ENCODE data around the gene CAMLG. TPM values are rescaled to one million over a fixed set of nuclear protein-coding genes. Genes with fewer than 3 reads are reported as not detected.

CAMLG gene
- total and polyA plus RNA-seq, 9 of the 15 experiments (the other 6 are each of a cell fraction or from before 2014, with no cell fraction given) = 11.3 to 22.0 (median 16.3) TPM

DNA sequence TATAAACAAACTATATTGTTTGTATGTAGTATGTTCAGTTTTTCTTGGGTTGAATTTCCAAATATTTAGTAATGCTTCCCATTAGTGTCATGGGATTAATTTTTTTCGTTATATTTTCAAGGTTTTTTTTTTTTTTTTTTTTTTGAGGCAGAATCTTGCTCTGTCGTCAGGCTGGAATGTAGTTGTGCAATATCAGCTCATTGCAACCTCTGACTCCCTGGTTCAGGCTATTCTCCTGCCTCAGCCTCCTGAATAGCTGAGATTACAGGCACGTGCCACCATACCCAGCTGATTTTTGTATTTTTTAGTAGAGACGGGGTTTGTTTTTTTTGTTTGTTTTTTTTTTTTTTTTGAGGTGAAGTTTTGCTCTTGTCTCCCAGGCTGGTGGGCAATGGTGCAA lies 30.9 kb downstream of the CAMLG start:
- in situ Hi-C loops (cut with MboI) = no loop called here
- Histone ChIP-seq H3K27me3 (ENCODE audit: control insufficient read depth in 2 of 2, insufficient read depth in 2 of 2, low read length in 2 of 2) (no peaks in the 10 kb centered on the region), H3K36me3 (ENCODE audit: control insufficient read depth, insufficient read depth, low read length) (peaks cover 95% of the 10 kb centered on the region), H2AFZ (ENCODE audit: low read depth, low read length) (no peak overlapping the region), H3K4me3 (no peak overlapping the region), H3K9ac (ENCODE audit: insufficient read depth in 1 of 2, low read depth in 2 of 2, low read length in 2 of 2) (no peak overlapping the region), H3K9me3 (replicated peaks; ENCODE audit: control insufficient read depth, insufficient read depth, low read depth, low read length) (no peaks in the 10 kb centered on the region), H3K9me1 (ENCODE audit: control insufficient read depth, insufficient read depth, low read length) (no peaks in the 10 kb centered on the region), H3K4me2 (ENCODE audit: insufficient read depth, low read length) (no peak overlapping the region), H3K27ac (ENCODE audit: extremely low read depth, low read depth, low read length) (no peak overlapping the region), H4K20me1 (replicated peaks; ENCODE audit: control insufficient read depth, insufficient read depth, low read length) (no peaks in the 10 kb centered on the region), H3K4me1 (replicated peaks in 1 of 2; ENCODE audit: control insufficient read depth in 2 of 2, insufficient read depth in 2 of 2, low read length in 2 of 2) (no peaks in the 10 kb centered on the region), H3K79me2 (ENCODE audit: control insufficient read depth, insufficient read depth, low read length) (peaks cover 7% of the 10 kb centered on the region; the same call in 2 of the 3 replicates)
- DNase-seq (ENCODE audit: extremely low read depth in 1 of 4, low spot score in 3 of 4) (no peak), FAIRE-seq (no peak), ATAC-seq (no peak)
- 75% methylated on average over 4 of the region's 4 CpGs for WGBS (ENCODE audit: insufficient coverage, low coverage, missing lambda C conversion rate)
- POLR2A ChIA-PET = interaction anchor here (1.7 kb wide), 1 partner anchor 9 kb away, joined by 5 read pairs; no protein-coding TSS in a partner anchor
- TF ChIP-seq CEBPB (tag; IDR thresholded peaks at IDR 0.05) (0 out of 2 replicates have a peak, but pooled peaks have one; percentile 42), CHD4 (IDR thresholded peaks at IDR 0.05; ENCODE audit: insufficient read depth, insufficient replicate concordance, low read depth, low read length, poor library complexity, severe bottlenecking) (no peak)
- CTCF ChIA-PET (ENCODE audit: low intra/inter-chr PET ratio) = no interaction called here
- intact Hi-C loops (cut with micrococcal nuclease) = no loop called here
- BruUV-seq (replicated peaks) = no TSS peak

DNA sequence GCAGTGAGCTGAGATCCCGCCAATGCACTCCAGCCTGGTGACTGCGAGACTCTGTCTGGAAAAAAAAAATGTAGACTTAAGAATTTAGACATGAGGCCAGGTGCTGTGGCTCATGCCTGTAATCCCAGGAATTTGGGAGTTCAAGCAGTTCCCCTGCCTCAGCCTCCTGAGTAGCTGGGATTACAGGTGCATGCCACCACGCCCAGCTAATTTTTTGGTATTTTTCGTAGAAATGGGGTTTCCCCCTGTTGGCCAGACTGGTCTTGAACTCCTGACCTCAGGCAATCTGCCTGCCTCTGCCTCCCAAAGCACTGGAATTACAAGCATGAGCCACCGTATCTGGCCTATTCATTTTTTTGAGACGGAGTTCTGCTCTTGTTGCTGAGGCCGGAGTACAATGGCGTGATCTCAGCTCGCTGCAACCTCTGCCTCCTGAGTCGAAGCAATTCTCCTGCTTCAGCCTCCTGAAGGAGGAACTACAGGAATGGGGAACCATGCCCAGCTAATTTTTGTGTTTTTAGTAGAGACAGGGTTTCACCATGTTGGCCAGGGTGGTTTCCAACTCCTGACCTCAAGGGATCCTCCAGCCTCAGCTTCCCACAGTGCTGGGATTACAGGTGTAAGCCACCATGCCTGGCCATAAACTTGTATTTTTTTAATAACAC lies 34.2 kb downstream of the CAMLG start:
- Histone ChIP-seq H3K36me3 (ENCODE audit: control insufficient read depth, insufficient read depth, low read length) (peaks cover 97% of the 10 kb centered on the region), H3K27ac (ENCODE audit: extremely low read depth, low read depth, low read length) (no peak overlapping the region), H4K20me1 (replicated peaks; ENCODE audit: control insufficient read depth, insufficient read depth, low read length) (no peaks in the 10 kb centered on the region), H3K27me3 (ENCODE audit: control insufficient read depth in 2 of 2, insufficient read depth in 2 of 2, low read length in 2 of 2) (no peaks in the 10 kb centered on the region), H3K9ac (ENCODE audit: insufficient read depth in 1 of 2, low read depth in 2 of 2, low read length in 2 of 2) (no peak overlapping the region), H3K4me3 (no peak overlapping the region), H3K4me1 (replicated peaks in 1 of 2; ENCODE audit: control insufficient read depth in 2 of 2, insufficient read depth in 2 of 2, low read length in 2 of 2) (no peaks in the 10 kb centered on the region), H3K79me2 (ENCODE audit: control insufficient read depth, insufficient read depth, low read length) (no peaks in the 10 kb centered on the region), H2AFZ (ENCODE audit: low read depth, low read length) (no peak overlapping the region), H3K9me1 (ENCODE audit: control insufficient read depth, insufficient read depth, low read length) (no peaks in the 10 kb centered on the region), H3K9me3 (replicated peaks; ENCODE audit: control insufficient read depth, insufficient read depth, low read depth, low read length) (no peaks in the 10 kb centered on the region), H3K4me2 (ENCODE audit: insufficient read depth, low read length) (no peak overlapping the region)
- intact Hi-C loops (cut with micrococcal nuclease) = no loop called here
- FAIRE-seq (no peak), DNase-seq (ENCODE audit: extremely low read depth in 1 of 4, low spot score in 3 of 4) (no peak), ATAC-seq (no peak)
- in situ Hi-C loops (cut with MboI) = no loop called here
- BruUV-seq (replicated peaks) = no TSS peak
- POLR2A ChIA-PET = interaction anchor here (1.0 to 1.1 kb wide), 2 partner anchors 8 to 14 kb away, joined by 4 read pairs; partner anchors contain the start of gene DDX46
- CTCF ChIA-PET (ENCODE audit: low intra/inter-chr PET ratio) = no interaction called here
- 96% methylated on average over 10 of the region's 10 CpGs for WGBS (ENCODE audit: insufficient coverage, low coverage, missing lambda C conversion rate)
- TF ChIP-seq ETV5 (CRISPR knock-in tag; IDR thresholded peaks at IDR 0.05; ENCODE audit: low read depth) (no peak), TBP (optimal IDR thresholded peaks at IDR 0.05; ENCODE audit: low read depth, low read length) (no peak), FUS (optimal IDR thresholded peaks at IDR 0.05; ENCODE audit: low read depth, low read length) (no peak), HLTF (IDR thresholded peaks at IDR 0.05) (no peak), TEAD1 (CRISPR knock-in tag; IDR thresholded peaks at IDR 0.05) (no peak), TARDBP (IDR thresholded peaks at IDR 0.05) (no peak), POLR2A (conservative IDR thresholded peaks at IDR 0.05) (no peak), ELF1 (tag; IDR thresholded peaks at IDR 0.05) (no peak)
- TF ChIP-seq, protein P1, sequence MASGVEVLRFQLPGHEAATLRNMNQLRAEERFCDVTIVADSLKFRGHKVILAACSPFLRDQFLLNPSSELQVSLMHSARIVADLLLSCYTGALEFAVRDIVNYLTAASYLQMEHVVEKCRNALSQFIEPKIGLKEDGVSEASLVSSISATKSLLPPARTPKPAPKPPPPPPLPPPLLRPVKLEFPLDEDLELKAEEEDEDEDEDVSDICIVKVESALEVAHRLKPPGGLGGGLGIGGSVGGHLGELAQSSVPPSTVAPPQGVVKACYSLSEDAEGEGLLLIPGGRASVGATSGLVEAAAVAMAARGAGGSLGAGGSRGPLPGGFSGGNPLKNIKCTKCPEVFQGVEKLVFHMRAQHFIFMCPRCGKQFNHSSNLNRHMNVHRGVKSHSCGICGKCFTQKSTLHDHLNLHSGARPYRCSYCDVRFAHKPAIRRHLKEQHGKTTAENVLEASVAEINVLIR (CRISPR knock-in tag; IDR thresholded peaks at IDR 0.05) = no peak
- TF ChIP-seq, protein P2, sequence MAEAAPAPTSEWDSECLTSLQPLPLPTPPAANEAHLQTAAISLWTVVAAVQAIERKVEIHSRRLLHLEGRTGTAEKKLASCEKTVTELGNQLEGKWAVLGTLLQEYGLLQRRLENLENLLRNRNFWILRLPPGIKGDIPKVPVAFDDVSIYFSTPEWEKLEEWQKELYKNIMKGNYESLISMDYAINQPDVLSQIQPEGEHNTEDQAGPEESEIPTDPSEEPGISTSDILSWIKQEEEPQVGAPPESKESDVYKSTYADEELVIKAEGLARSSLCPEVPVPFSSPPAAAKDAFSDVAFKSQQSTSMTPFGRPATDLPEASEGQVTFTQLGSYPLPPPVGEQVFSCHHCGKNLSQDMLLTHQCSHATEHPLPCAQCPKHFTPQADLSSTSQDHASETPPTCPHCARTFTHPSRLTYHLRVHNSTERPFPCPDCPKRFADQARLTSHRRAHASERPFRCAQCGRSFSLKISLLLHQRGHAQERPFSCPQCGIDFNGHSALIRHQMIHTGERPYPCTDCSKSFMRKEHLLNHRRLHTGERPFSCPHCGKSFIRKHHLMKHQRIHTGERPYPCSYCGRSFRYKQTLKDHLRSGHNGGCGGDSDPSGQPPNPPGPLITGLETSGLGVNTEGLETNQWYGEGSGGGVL (CRISPR knock-in tag; IDR thresholded peaks at IDR 0.05) = no peak

All from K562 (cell line).